Measurements from ENCODE around the gene CACNA2D4.

GRCh38 chr12:1832801-1833595, 85.5 kb downstream of the CACNA2D4 start:
- no peak for TF ChIP-seq CTCF (conservative IDR thresholded peaks at IDR 0.05; ENCODE audit: low read depth, low read length)
- no peak for TF ChIP-seq EZH2 (IDR thresholded peaks at IDR 0.05; ENCODE audit: low read length, unreplicated experiment)
- TF ChIP-seq EZH2phosphoT487 (IDR thresholded peaks at IDR 0.05; ENCODE audit: borderline replicate concordance, low read length) = no peak
